Parathyroid adenoma (tissue), 2 donors: ENCODE results near the gene ZFY.

Experiments
- H2AFZ ChIP-seq: fragments of 300-600 bp; sonication (generic); one replicate; pipeline ENCODE4 v1.7.0; 2017; ENCODE audit warnings: antibody characterized with exemption, mild to moderate bottlenecking
- H3K27ac ChIP-seq: fragments of 300-600 bp; sonication (generic); one replicate; pipeline ENCODE4 v1.7.0; 2017
- H3K27me3 ChIP-seq: fragments of 300-600 bp; sonication (generic); one replicate; pipeline ENCODE4 v1.7.0; 2017; ENCODE audit warnings: low read length; ENCODE audit not compliant: control insufficient read depth, insufficient read depth
- H3K36me3 ChIP-seq: fragments of 300-600 bp; sonication (generic); one replicate; pipeline ENCODE4 v1.7.0; 2017; ENCODE audit warnings: low read length; ENCODE audit not compliant: control insufficient read depth, insufficient read depth
- H3K4me1 ChIP-seq: fragments of 300-600 bp; sonication (generic); one replicate; pipeline ENCODE4 v1.7.0; 2017; ENCODE audit warnings: control low read depth
- H3K4me2 ChIP-seq: fragments of 300-600 bp; sonication (generic); one replicate; pipeline ENCODE4 v1.7.0; 2017; ENCODE audit warnings: low read length
- H3K4me3 ChIP-seq: fragments of 300-600 bp; sonication (generic); one replicate; pipeline ENCODE4 v1.7.0; 2017; ENCODE audit warnings: low read depth, low read length
- H3K79me2 ChIP-seq: fragments of 300-600 bp; sonication (generic); one replicate; pipeline ENCODE4 v1.7.0; 2017; ENCODE audit warnings: control low read depth
- H3K9ac ChIP-seq: fragments of 300-600 bp; sonication (generic); one replicate; pipeline ENCODE4 v1.7.0; 2017; ENCODE audit warnings: mild to moderate bottlenecking
- H3K9me3 ChIP-seq: fragments of 300-600 bp; sonication (generic); one replicate; pipeline ENCODE4 v1.7.0; 2017; ENCODE audit warnings: low read length; ENCODE audit not compliant: control insufficient read depth
- TF ChIP-seq, protein P1 (sequence below): fragments of 300-600 bp; sonication (generic); IDR thresholded peaks from one replicate; pipeline ENCODE4 v1.7.0; 2017; ENCODE audit warnings: antibody characterized with exemption, mild to moderate bottlenecking
- donor health status: primary hyperparathyroidism.

The ZFY gene

GRCh38 chrY:2935716-2936435, 695 bp downstream of the ZFY start:
- Histone ChIP-seq H3K27ac (peak overlapping the region; percentile 79), H3K79me2 (no peaks in the 10 kb centered on the region), H3K4me2 (peak overlapping the region; percentile 75), H3K36me3 (no peaks in the 10 kb centered on the region), H3K9ac (peak overlapping the region; percentile 19), H3K9me3 (no peaks in the 10 kb centered on the region), H3K27me3 (no peaks in the 10 kb centered on the region), H3K4me1 (no peaks in the 10 kb centered on the region), H3K4me3 (peak overlapping the region; percentile 78), H2AFZ (no peak overlapping the region)
- TF ChIP-seq, protein P1, sequence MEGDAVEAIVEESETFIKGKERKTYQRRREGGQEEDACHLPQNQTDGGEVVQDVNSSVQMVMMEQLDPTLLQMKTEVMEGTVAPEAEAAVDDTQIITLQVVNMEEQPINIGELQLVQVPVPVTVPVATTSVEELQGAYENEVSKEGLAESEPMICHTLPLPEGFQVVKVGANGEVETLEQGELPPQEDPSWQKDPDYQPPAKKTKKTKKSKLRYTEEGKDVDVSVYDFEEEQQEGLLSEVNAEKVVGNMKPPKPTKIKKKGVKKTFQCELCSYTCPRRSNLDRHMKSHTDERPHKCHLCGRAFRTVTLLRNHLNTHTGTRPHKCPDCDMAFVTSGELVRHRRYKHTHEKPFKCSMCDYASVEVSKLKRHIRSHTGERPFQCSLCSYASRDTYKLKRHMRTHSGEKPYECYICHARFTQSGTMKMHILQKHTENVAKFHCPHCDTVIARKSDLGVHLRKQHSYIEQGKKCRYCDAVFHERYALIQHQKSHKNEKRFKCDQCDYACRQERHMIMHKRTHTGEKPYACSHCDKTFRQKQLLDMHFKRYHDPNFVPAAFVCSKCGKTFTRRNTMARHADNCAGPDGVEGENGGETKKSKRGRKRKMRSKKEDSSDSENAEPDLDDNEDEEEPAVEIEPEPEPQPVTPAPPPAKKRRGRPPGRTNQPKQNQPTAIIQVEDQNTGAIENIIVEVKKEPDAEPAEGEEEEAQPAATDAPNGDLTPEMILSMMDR, result no peak

GRCh38 chrY:2936436-2936750, 1.2 kb downstream of the ZFY start:
- Histone ChIP-seq H3K27ac (no peak overlapping the region), H2AFZ (no peak overlapping the region), H3K9ac (no peak overlapping the region), H3K27me3 (no peaks in the 10 kb centered on the region), H3K9me3 (no peaks in the 10 kb centered on the region), H3K4me3 (peak overlapping the region; percentile 78), H3K4me1 (no peaks in the 10 kb centered on the region), H3K36me3 (no peaks in the 10 kb centered on the region), H3K4me2 (peak overlapping the region; percentile 50), H3K79me2 (no peaks in the 10 kb centered on the region)
- TF ChIP-seq, protein P1, result no peak

DNA sequence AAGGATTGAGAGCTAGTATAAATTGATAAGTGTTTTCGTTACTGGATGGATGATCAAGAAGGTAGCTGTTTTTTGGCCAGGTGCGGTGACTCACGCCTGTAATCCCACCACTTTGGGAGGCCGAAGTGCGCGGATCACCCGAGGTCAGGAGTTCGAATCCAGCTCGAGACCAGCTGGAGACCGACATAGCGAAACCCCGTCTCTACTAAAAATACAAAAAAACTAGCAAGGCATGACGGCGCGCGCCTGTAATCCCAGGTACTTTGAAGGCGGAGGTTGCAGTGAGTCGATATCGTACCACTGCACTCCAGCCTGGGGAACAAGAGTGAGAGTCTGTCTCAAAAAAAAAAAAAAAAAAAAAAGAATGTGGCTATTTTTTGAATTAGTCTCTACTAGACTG, 2.0 kb downstream of the ZFY start:
- Histone ChIP-seq H3K4me1 (no peaks in the 10 kb centered on the region), H3K27ac (no peak overlapping the region), H3K27me3 (no peaks in the 10 kb centered on the region), H3K4me2 (no peak overlapping the region), H3K36me3 (no peaks in the 10 kb centered on the region), H3K79me2 (no peaks in the 10 kb centered on the region), H3K4me3 (peak overlapping the region; percentile 78), H3K9ac (no peak overlapping the region), H3K9me3 (no peaks in the 10 kb centered on the region), H2AFZ (no peak overlapping the region)
- TF ChIP-seq, protein P1, result no peak

DNA sequence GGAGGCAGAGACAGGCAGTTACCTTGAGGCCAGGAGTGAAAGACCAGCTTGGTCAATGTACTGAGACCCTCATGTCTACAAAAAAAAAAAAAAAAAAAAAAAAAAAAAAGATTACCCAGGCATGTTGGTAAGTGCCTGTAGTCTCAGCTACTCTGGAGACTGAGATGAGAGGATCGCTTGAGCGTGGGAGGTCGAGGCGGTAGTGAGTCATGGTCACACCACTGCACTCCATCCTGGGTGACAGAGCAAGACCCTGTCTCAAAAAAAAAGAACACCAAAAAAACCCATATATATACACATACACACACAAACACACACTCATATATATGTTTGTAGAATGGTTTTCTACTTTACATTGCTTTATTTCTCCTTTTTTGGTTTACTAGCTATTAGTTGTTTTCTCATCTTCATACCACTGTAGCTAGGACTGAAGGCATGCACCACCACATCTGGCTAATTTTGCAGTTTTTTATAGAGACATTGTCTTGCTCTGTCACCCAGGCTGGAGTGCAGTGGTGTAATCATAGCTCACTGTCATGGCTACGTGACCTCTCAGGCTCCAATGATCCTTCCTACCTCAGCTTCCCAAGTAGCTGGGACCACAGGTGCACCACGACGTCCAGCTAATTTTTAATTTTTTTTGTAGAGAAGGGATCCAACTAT, 14.5 kb downstream of the ZFY start:
- no peak overlapping the region for H2AFZ ChIP-seq
- TF ChIP-seq, protein P1, result no peak
- H3K27ac ChIP-seq, result no peak overlapping the region
- no peak overlapping the region for H3K4me3 ChIP-seq
- H3K9me3 ChIP-seq, result no peaks in the 10 kb centered on the region
- no peaks in the 10 kb centered on the region for H3K79me2 ChIP-seq
- no peaks in the 10 kb centered on the region for H3K27me3 ChIP-seq
- no peak overlapping the region for H3K9ac ChIP-seq
- no peaks in the 10 kb centered on the region for H3K4me1 ChIP-seq
- H3K4me2 ChIP-seq, result no peak overlapping the region
- no peaks in the 10 kb centered on the region for H3K36me3 ChIP-seq

GRCh38 chrY:2950655-2951054, 15.5 kb downstream of the ZFY start:
- TF ChIP-seq, protein P1, result no peak
- H2AFZ ChIP-seq, result no peak overlapping the region
- H3K4me1 ChIP-seq, result no peaks in the 10 kb centered on the region
- no peak overlapping the region for H3K9ac ChIP-seq
- H3K27ac ChIP-seq, result no peak overlapping the region
- no peaks in the 10 kb centered on the region for H3K9me3 ChIP-seq
- H3K27me3 ChIP-seq, result no peaks in the 10 kb centered on the region
- H3K4me2 ChIP-seq, result no peak overlapping the region
- H3K36me3 ChIP-seq, result no peaks in the 10 kb centered on the region
- no peak overlapping the region for H3K4me3 ChIP-seq
- no peaks in the 10 kb centered on the region for H3K79me2 ChIP-seq
